Measurements from ENCODE around the gene HIPK3.

DNA sequence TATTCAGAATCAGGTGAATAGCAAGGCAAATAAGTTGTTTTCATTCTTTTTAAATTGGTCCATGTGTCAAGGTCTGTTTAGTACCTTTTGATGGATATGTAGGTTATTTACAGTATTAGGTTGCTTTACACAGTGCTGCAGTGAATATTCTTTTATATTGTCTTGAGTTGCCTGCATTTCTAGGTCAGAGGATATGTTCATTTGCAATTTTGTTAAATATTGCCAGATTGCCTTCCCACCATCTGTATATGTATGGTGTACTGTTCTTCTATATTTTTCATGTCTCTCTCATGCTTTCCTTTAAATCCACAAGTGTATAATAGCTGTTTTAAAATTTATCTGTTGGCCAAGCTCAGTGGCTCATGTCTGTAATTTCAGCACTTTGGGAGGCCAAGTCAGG, 24.6 kb downstream of the HIPK3 start:
- no peak for TF ChIP-seq ZNF707 (CRISPR knock-in tag; conservative IDR thresholded peaks at IDR 0.05)
- TF ChIP-seq ZSCAN29 (IDR thresholded peaks at IDR 0.05), result no peak
